Mucosa of stomach (tissue), 1 donor: Measurements from ENCODE around the gene ITPR1.

Experiments
- H3K27me3 ChIP-seq: one replicate; pipeline ENCODE4 v1.7.0; 2013; ENCODE audit warnings: mild to moderate bottlenecking, low read length; ENCODE audit not compliant: control insufficient read depth, insufficient read depth
- H3K36me3 ChIP-seq: one replicate; pipeline ENCODE4 v1.7.0; 2013; ENCODE audit warnings: low read length; ENCODE audit not compliant: control insufficient read depth, insufficient read depth
- H3K4me1 ChIP-seq: one replicate; pipeline ENCODE4 v1.7.0; 2013; ENCODE audit warnings: mild to moderate bottlenecking, low read length; ENCODE audit not compliant: control insufficient read depth, insufficient read depth
- H3K4me3 ChIP-seq: one replicate; pipeline ENCODE4 v1.7.0; 2013; ENCODE audit warnings: low read length
- H3K9ac ChIP-seq: one replicate; pipeline ENCODE4 v1.7.0; 2013; ENCODE audit warnings: mild to moderate bottlenecking, low read length, moderate library complexity
- H3K9me3 ChIP-seq: one replicate; pipeline ENCODE4 v1.7.0; 2013; ENCODE audit warnings: mild to moderate bottlenecking, low read length, moderate library complexity; ENCODE audit not compliant: control insufficient read depth
- donor health status: Pancreatic carcinoma.

ITPR1 gene

GRCh38 chr3:4549896-4550295 is 56.7 kb downstream of the ITPR1 start:
- Histone ChIP-seq H3K27me3 (no peaks in the 10 kb centered on the region), H3K9ac (no peak overlapping the region), H3K4me3 (no peak overlapping the region), H3K4me1 (peaks cover 11% of the 10 kb centered on the region), H3K36me3 (no peaks in the 10 kb centered on the region), H3K9me3 (no peaks in the 10 kb centered on the region)

GRCh38 chr3:4551051-4551711 is 58.0 kb downstream of the ITPR1 start:
- Histone ChIP-seq H3K36me3 (no peaks in the 10 kb centered on the region), H3K9ac (no peak overlapping the region), H3K27me3 (no peaks in the 10 kb centered on the region), H3K4me3 (no peak overlapping the region), H3K9me3 (no peaks in the 10 kb centered on the region), H3K4me1 (peaks cover 11% of the 10 kb centered on the region)

DNA sequence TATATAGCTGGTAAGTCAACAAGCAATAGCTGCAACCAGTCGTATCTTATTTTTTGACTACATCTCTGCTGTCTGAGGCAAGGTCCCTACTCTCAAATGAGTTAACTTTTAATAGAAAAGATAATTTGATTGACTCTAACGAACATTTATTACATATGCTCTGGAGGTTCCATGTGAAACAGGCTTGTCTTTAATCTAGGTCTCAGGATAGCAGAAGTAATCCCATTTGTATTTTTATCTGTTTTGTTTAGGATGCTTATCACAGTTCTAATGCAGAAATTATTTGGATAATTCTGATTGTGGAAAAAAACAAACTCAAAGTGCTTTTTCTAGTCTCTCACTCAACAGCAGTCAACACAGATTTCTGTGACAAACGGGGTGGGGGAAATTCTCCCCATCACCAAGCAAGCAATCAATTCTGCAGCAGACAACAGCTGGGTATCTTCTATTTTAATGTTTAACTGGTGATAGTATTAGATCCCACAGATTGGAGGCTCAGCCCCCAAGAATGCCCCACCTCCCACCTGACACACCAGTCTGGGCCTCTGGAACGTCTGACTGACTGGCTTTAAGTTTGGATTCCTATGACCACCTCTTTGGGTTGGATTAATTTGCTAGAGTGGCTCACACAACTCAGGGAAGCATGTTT is 58.8 kb downstream of the ITPR1 start:
- H3K36me3 ChIP-seq, result no peaks in the 10 kb centered on the region
- no peaks in the 10 kb centered on the region for H3K9me3 ChIP-seq
- H3K9ac ChIP-seq, result no peak overlapping the region
- peaks cover 11% of the 10 kb centered on the region for H3K4me1 ChIP-seq
- no peak overlapping the region for H3K4me3 ChIP-seq
- no peaks in the 10 kb centered on the region for H3K27me3 ChIP-seq

- Histone ChIP-seq H3K4me3 (no peak overlapping the region), H3K27me3 (no peaks in the 10 kb centered on the region), H3K36me3 (no peaks in the 10 kb centered on the region), H3K9me3 (no peaks in the 10 kb centered on the region), H3K4me1 (peaks cover 11% of the 10 kb centered on the region), H3K9ac (no peak overlapping the region)
These were observed 59.7 kb downstream of the ITPR1 start for GRCh38 chr3:4552811-4553210.

DNA sequence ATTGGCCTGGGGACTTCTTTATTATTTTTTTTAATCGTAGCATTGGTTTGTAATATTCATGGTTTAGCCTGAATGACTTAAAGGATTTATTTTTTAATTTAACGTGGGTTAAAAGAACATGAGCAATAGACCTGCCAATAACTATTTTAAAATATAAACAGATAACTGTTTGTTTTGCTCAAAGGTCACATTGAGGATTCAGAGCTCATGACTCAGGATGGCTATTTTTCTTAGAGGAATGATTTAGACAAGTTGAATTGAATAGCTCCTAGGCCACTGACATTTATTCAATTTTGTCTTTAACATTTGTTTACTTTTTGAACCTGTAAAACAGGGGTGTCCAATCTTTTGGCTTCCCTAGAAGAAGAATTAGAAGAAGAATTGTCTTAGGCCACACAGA is 68.5 kb downstream of the ITPR1 start:
- Histone ChIP-seq H3K4me1 (peaks cover 18% of the 10 kb centered on the region), H3K36me3 (no peaks in the 10 kb centered on the region), H3K27me3 (no peaks in the 10 kb centered on the region), H3K9ac (no peak overlapping the region), H3K4me3 (no peak overlapping the region), H3K9me3 (no peaks in the 10 kb centered on the region)

DNA sequence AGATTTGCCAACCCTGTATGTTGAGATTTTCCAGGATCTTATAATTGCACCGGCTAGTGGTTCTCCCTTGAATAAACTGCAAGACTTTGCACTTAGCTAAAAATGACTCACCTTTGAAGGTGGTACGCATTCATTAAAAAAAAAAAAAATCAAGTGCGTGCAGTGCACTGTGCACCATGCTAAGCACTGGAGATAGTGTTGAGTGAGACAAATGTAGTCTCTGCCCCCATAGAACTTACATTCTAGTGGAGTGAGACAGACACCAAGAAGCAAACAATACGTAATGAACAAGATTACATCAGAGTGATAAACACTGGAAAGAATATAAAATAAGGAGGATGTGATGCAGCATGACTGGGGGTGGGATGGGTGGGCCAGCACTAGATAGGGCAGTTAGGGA is 69.4 kb downstream of the ITPR1 start:
- Histone ChIP-seq H3K4me3 (no peak overlapping the region), H3K9me3 (no peaks in the 10 kb centered on the region), H3K9ac (no peak overlapping the region), H3K4me1 (peaks cover 27% of the 10 kb centered on the region), H3K27me3 (no peaks in the 10 kb centered on the region), H3K36me3 (no peaks in the 10 kb centered on the region)

- Histone ChIP-seq H3K4me3 (no peak overlapping the region), H3K36me3 (no peaks in the 10 kb centered on the region), H3K4me1 (peaks cover 32% of the 10 kb centered on the region), H3K9me3 (no peaks in the 10 kb centered on the region), H3K9ac (no peak overlapping the region), H3K27me3 (no peaks in the 10 kb centered on the region)
These were observed 71.1 kb downstream of the ITPR1 start for GRCh38 chr3:4564270-4564669.

GRCh38 chr3:4564928-4565586 is 71.9 kb downstream of the ITPR1 start:
- H3K4me3 ChIP-seq, result no peak overlapping the region
- H3K4me1 ChIP-seq, result peaks cover 32% of the 10 kb centered on the region
- no peaks in the 10 kb centered on the region for H3K36me3 ChIP-seq
- no peak overlapping the region for H3K9ac ChIP-seq
- no peaks in the 10 kb centered on the region for H3K27me3 ChIP-seq
- no peaks in the 10 kb centered on the region for H3K9me3 ChIP-seq

DNA sequence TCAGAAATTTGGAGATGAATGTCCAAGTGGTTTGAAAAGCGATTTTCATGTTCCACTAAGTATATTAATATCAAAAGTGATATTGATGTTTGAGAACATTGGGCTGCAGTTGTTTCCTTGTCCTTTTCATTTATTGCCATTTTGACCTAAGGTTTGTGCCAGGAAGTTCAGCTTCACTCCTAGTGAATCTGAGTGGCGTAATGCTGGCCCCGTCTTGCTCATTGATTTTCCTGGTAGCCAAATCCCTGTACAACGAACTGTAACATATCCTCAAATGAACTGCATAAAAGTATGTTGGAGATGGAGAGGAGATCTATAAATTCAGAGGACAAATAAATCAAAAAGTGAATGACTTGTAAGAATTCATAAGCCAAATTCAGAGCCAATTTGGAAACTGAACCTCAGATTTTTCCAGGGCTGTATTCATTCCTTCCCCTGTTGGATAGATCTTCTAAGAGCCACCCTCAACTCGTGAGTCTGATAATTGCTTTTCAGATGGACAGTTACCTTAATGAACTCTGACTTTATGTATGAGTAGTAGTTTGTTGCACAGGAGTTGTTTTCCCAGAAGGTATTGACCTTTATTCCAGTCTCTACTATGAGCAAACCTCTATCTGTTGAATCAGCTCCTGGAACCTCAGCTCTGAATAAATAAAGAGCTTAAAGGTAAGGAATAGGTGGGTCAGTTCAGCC is 72.8 kb downstream of the ITPR1 start:
- Histone ChIP-seq H3K36me3 (no peaks in the 10 kb centered on the region), H3K9me3 (no peaks in the 10 kb centered on the region), H3K27me3 (no peaks in the 10 kb centered on the region), H3K4me3 (no peak overlapping the region), H3K9ac (no peak overlapping the region), H3K4me1 (peaks cover 32% of the 10 kb centered on the region)

DNA sequence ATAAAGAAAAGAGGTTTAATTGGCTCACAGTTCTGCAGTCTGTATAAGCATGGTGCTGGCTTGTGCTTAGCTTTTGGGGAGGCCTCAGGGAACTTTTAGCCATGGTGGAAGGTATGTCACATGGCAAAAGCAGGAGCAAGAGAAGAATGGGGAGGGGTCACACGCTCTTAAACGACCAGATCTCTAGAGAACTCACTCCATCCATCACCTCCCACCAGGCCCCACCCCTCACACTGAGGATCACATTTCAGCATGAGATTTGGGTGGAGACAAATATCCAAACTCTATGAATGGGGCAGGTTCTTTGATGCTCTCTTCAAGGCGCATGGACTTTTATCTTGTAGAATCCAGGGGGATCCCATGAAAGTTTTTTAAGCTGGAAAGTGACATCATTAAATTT is 75.7 kb downstream of the ITPR1 start:
- H3K27me3 ChIP-seq, result no peaks in the 10 kb centered on the region
- peaks cover 32% of the 10 kb centered on the region for H3K4me1 ChIP-seq
- no peaks in the 10 kb centered on the region for H3K36me3 ChIP-seq

GRCh38 chr3:4570840-4571621 is 77.9 kb downstream of the ITPR1 start:
- no peaks in the 10 kb centered on the region for H3K36me3 ChIP-seq
- no peak overlapping the region for H3K4me3 ChIP-seq
- H3K9ac ChIP-seq, result no peak overlapping the region
- no peaks in the 10 kb centered on the region for H3K27me3 ChIP-seq
- H3K9me3 ChIP-seq, result no peaks in the 10 kb centered on the region
- H3K4me1 ChIP-seq, result peaks cover 20% of the 10 kb centered on the region

More for the DNA sequence above, 75.7 kb downstream of the ITPR1 start:
- Histone ChIP-seq H3K4me3 (no peak overlapping the region), H3K9me3 (no peaks in the 10 kb centered on the region), H3K9ac (no peak overlapping the region)
